HG02678 (cell line): Measurements from ENCODE around the gene HIVEP3.

Experiments used
- ATAC-seq: cut with Tn5 transposase; IDR thresholded peaks from one replicate; pipeline ENCODE4 v1.9.1; 2021; ENCODE audit warnings: mild to moderate bottlenecking, moderate library complexity; ENCODE audit not compliant: unreplicated experiment

The HIVEP3 gene

DNA sequence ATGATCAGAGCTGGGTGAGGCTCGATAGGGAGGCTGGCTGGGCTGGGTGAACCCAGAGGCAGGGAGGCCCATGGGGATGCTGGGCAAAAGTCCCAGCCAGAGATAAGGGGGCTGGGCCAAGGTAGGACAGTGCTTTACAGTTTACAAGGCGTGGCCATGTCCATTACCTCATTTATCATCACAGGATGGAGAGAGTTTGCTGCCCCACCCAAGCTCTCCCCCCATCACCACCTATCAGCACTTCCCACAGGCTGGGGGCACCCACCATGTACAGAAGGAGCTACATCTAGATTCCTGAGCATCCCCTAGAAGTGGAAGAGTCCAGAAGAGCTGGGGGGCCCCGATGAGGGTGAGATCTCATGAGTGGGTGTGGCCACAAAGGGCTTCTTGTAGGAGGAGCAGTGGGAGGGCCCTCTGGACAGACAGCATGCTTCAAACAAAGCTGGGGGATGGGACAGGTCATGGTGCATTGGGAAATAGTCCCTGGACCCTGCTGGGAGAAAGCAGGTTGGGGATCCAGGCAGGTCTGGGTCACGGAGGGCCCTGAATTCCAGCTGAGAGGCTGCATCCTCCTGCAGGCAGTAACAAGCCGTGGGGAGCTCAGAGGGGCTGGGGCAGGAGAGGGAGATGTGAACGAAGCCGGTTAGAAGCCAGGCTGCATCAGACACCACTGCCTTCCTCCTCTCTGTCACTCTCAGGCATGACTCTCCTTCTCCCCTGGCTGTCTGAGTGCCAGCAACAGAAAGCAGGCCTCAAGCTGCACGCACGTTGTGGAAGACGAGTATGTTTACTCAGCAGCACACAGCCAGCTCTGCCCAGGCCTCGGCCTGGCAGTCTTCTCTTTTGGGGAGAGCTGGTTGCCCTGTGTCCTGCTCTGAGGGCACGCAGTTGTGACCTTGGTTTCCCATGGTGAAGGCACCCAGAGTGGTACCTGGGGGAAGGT lies 202.3 kb downstream of the HIVEP3 start:
- ATAC-seq: no peak

GRCh38 chr1:41715441-41716095 lies 203.2 kb downstream of the HIVEP3 start:
- ATAC-seq: no peak

DNA sequence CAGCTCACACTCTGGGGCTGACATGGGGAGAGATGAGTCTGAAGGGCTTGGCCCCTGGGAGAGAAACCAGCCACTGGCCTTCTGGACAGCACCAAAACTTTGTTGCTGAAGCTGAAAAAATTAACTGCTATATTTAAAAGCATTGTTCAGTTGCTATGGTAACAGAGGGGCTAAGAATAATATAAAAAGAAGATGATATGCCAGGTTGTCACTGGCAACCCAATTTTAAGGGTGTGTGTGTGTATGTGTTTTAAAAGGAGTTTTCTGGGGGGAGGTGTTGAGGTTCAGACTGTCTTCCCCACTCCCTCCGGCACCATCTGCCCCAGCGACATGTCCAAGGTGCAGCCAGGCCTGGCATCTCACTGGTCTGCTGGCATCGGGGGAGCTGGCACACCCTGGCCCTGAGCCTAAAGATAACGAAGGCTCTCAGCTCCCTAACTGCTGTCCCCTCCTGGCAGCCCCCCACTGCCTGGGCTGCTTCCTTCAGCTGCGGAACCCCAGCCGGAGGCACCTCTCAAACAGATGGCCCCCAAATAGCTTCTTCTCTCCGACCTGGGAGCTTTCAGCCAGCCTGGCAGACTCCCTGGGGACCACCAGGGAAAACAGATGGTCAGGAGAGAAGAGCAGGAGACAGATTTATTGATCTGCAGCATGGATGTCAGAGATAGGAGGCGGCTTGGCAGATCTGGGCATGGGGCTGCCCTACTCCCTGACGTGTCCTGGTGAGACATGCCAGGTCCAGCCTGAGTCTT lies 203.9 kb downstream of the HIVEP3 start:
- ATAC-seq: no peak

DNA sequence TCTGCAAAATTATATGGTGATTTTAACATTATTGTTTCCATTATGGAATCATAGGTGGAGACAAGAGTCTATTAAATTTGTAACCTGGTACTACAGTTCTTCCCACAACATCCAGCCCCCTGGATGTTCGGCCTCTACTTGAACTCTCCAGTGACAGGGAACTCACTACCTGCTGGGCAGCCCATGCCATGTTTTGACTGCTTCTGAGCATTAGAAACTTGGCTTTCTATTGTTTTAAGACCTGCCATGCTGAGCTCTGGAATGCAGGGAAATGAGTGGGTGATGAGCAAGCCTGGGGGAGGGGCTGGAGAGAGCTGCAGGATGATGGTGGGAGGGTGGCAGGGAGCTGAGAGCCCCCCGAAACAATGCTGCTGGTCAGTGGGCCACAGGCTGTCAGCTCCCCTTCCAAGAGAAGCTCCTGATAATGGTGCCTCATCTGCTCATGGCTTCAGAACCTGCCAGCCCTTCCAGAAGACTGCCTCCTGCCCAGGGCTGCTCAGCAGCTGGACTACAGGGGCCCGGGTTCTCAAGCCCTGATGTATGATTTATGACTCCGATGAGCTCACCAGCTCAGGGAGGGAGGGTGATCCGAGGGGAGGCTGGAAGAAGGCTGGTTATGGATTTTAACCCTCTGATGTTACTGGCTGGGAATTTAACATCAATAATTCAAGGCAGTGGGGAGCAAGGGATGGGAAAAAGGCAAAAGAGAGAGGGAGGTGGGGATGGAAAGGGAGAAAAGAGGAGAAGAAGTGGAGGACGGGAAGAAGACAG lies 205.0 kb downstream of the HIVEP3 start:
- no peak for ATAC-seq

DNA sequence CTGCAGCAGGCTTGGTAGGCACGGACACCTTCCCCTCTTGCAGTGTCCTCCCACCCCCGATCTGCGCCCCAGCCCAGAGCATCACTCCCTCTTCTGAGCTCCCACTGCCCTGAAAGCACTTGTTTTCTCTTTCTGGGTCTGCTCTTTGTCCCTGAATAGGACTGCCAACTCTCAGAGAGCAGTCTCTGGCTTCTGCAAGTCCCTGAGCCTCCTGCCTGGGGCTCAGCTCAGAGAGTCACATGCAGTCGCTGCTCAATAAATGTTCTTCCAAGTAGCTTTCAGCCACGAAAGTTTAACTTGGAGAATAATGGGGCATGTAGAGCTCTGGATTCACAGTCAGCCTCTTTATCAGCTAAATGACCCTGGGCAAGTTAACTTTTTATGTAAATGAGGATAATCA lies 205.6 kb downstream of the HIVEP3 start:
- no peak for ATAC-seq

GRCh38 chr1:41712695-41713094 lies 206.0 kb downstream of the HIVEP3 start:
- no peak for ATAC-seq

DNA sequence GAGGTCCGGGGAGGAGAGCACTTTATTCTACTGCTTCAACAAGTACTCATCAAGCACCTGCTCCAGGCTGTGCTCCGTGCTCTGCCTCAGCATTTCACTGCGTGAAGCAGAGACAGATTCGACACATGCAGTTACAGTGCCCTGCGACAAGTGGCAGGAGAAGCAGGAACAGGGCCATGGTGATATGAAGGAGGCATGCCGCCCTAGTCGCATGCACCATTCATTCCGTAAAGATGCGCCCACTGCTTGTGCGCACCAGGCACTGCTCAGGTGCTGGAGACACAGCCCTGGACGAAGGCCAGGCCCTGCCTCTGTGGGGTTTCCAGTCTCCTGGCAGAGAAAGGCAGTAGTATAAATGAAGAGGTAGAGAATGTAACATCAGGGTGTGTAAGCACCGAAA lies 206.6 kb downstream of the HIVEP3 start:
- no peak for ATAC-seq

- no peak for ATAC-seq
Measured at GRCh38 chr1:41711581-41711980, 207.1 kb downstream of the HIVEP3 start.

GRCh38 chr1:41710980-41711379 lies 207.7 kb downstream of the HIVEP3 start:
- no peak for ATAC-seq

GRCh38 chr1:41709873-41710272 lies 208.8 kb downstream of the HIVEP3 start:
- no peak for ATAC-seq

GRCh38 chr1:41709331-41709730 lies 209.4 kb downstream of the HIVEP3 start:
- ATAC-seq: no peak

DNA sequence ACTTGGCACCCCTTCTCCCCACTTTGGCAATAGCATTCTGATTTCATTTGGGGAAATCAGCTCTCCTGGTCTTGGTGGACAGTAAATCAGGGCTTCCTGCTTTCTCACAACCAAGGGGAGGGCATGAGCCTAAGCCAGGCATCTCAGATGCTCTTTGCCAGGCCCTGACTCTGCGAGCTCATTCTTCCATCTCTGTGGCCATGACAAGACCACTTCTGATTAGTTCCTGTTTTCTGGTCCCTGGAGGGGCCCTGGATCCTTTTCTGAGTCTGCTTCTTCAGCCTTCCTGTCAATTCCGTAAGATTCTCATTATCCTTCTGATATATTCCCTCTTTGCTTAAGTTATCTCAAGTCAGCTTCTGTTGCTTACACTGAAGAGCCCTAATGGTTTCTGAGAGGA lies 210.4 kb downstream of the HIVEP3 start:
- ATAC-seq: no peak

DNA sequence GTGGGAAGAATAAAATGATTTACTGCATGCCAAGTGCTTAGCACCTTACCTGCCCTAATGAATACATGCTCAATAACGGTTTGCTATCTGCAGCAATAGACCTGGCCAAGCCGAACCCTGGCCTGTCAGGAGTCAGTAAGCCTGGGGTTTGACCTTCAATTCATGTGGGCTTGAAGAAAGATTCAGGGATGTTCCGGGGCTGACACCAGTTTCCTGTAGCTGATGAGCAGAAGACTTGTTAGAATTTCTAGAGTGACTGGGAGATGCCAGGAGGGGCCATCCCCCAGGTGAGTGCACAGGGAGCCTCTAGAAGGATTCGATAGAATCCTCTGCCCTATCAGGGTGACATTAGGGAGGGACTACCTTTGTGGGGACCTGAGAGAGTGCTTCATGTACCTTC lies 210.9 kb downstream of the HIVEP3 start:
- ATAC-seq: no peak

DNA sequence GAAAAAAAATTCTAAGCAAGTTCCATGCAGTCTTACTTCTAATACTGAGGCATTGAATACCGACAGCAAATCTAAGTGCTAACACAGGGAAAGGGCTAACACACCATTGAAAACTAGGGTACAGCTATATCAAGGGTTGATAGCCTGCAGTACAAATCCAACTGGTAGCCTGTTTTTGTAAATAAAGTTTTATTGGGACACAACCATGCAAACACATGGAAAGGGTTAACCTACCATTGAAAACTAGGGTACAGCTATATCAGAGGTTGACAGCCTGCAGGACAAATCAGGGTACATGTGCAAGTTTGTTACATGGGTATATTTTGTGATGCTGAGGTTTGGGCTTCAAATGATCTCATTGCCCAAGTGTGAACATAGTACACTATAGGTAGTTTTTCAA lies 212.9 kb downstream of the HIVEP3 start:
- ATAC-seq: no peak

GRCh38 chr1:41704196-41704595 lies 214.5 kb downstream of the HIVEP3 start:
- no peak for ATAC-seq

GRCh38 chr1:41702771-41703170 lies 216.0 kb downstream of the HIVEP3 start:
- no peak for ATAC-seq

GRCh38 chr1:41700986-41701535 lies 217.7 kb downstream of the HIVEP3 start:
- ATAC-seq: no peak

DNA sequence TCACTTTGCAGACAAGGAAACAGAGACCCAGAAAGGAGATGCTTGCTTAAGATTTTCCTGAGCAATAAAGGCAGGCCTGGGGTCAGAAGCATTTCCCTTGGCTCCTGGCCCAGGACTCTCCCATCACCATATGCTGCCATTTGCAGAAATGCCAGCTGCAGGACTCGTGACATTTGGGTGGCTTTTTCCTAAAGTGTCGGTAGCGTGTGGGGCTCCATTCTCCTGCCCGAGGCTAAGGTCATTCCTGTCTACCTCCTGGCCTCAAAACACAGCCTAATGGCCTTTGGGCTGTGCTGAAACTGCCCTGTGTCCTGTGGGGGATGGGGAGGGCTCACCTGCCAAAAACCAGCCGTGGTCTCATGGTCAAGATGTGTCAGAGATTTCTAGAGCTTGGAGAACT lies 218.1 kb downstream of the HIVEP3 start:
- no peak for ATAC-seq

DNA sequence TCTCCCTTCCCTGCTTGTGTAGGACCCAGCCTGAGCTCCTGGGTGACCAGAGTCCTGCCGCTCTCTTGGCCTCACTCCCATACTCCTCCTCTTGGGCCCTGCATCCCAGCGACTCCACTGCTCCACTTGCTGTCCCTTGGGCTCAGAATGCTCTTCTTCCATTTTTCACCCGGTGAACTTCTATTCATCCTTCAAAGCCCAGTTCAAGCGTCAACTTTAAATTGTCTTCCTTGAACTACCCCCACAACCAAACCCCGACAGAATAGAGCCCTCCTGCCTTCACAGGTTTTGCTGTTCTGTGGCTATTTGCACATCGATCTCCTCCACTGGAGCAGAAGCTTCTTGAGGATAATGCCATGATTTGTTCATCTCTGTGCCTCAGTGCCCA lies 218.9 kb downstream of the HIVEP3 start:
- ATAC-seq: no peak
